Lower lobe of right lung (tissue), 2 donors: ENCODE measurements around the gene LRRC4C. TPM values are rescaled to one million over a fixed set of nuclear protein-coding genes. Genes with fewer than 3 reads are reported as not detected.

ENCODE experiments used
- ATAC-seq, 2 donors: fragments of 200-7000 bp; cut with Tn5 transposase; one replicate each; pipeline ENCODE4 v1.9.1; 2020 to 2022; ENCODE audit warnings: mild to moderate bottlenecking in 2 of 2, moderate library complexity in 2 of 2
- DNase-seq: peaks from one replicate; pipeline ENCODE4 v3.0.0-alpha.2; 2020
- H3K27ac ChIP-seq: fragments of 200-600 bp; one replicate; pipeline ENCODE4 v1.8.0; 2022
- H3K27me3 ChIP-seq: fragments of 200-600 bp; one replicate; pipeline ENCODE4 v1.8.0; 2022; ENCODE audit warnings: low read depth
- H3K36me3 ChIP-seq: fragments of 200-600 bp; one replicate; pipeline ENCODE4 v1.8.0; 2022; ENCODE audit warnings: mild to moderate bottlenecking
- H3K4me1 ChIP-seq: fragments of 200-600 bp; one replicate; pipeline ENCODE4 v1.8.0; 2022
- H3K4me3 ChIP-seq: fragments of 200-600 bp; one replicate; pipeline ENCODE4 v1.8.0; 2022; ENCODE audit warnings: mild to moderate bottlenecking
- H3K9me3 ChIP-seq: fragments of 200-600 bp; one replicate; pipeline ENCODE4 v1.8.0; 2022
- intact Hi-C: fragments of 100-400 bp; cut with DNase I; formaldehyde crosslinking; loops from one replicate; pipeline ENCODE4 v1.11.0; 2022
- total RNA-seq: library from RNA; stranded (reverse); fragmentation: NEBNext Ultra II Directional; extraction: Animal tissue kit (Norgen Biotek cat#: 25700); gene quantifications from one replicate; pipeline ENCODE4 v1.2.1, GENCODE V29; 2021
- TF ChIP-seq, protein P1 (sequence below): fragments of 200-600 bp; IDR thresholded peaks from one replicate; pipeline ENCODE4 v1.8.0; 2022; ENCODE audit warnings: antibody characterized with exemption, mild to moderate bottlenecking
- donor health status: DM: no; HTN: yes; CAD: no; lungs with severe emphysema.

Gene LRRC4C
- total RNA-seq, 1 donor from 2014 or later: 0.86 TPM

GRCh38 chr11:41414771-41415440, 44.5 kb downstream of the LRRC4C start:
- no peak overlapping the region for H3K27ac ChIP-seq
- H3K27me3 ChIP-seq: no peaks in the 10 kb centered on the region
- H3K9me3 ChIP-seq: no peaks in the 10 kb centered on the region
- no peaks in the 10 kb centered on the region for H3K4me1 ChIP-seq
- H3K4me3 ChIP-seq: no peak overlapping the region
- ATAC-seq (no peak), DNase-seq (no peak)
- TF ChIP-seq, protein P1, sequence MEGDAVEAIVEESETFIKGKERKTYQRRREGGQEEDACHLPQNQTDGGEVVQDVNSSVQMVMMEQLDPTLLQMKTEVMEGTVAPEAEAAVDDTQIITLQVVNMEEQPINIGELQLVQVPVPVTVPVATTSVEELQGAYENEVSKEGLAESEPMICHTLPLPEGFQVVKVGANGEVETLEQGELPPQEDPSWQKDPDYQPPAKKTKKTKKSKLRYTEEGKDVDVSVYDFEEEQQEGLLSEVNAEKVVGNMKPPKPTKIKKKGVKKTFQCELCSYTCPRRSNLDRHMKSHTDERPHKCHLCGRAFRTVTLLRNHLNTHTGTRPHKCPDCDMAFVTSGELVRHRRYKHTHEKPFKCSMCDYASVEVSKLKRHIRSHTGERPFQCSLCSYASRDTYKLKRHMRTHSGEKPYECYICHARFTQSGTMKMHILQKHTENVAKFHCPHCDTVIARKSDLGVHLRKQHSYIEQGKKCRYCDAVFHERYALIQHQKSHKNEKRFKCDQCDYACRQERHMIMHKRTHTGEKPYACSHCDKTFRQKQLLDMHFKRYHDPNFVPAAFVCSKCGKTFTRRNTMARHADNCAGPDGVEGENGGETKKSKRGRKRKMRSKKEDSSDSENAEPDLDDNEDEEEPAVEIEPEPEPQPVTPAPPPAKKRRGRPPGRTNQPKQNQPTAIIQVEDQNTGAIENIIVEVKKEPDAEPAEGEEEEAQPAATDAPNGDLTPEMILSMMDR: no peak
- intact Hi-C loops: no loop called here
- no peaks in the 10 kb centered on the region for H3K36me3 ChIP-seq

DNA sequence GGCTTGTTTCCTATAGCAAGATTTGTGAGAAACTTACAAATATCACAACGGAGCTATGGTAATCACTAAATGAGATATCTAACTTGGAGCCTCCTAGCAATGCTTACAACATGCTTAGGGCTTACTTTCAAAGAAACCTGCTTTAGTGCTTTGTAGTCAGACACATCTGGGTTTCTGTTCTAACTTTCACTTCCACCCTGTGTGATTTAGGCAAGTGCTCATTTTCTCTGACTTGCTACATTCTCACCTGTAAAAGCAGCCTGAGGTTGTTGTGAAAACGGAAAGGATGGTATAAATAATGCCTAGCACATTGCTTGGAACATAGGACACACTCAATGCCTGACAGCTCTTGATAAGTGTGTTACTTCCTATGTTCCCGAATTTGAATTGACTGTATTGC, 45.6 kb downstream of the LRRC4C start:
- ATAC-seq (no peak), DNase-seq (no peak)
- H3K27me3 ChIP-seq: no peaks in the 10 kb centered on the region
- TF ChIP-seq, protein P1: no peak
- intact Hi-C loops: no loop called here
- H3K4me3 ChIP-seq: no peak overlapping the region
- no peaks in the 10 kb centered on the region for H3K36me3 ChIP-seq
- no peaks in the 10 kb centered on the region for H3K4me1 ChIP-seq
- no peak overlapping the region for H3K27ac ChIP-seq
- no peaks in the 10 kb centered on the region for H3K9me3 ChIP-seq

DNA sequence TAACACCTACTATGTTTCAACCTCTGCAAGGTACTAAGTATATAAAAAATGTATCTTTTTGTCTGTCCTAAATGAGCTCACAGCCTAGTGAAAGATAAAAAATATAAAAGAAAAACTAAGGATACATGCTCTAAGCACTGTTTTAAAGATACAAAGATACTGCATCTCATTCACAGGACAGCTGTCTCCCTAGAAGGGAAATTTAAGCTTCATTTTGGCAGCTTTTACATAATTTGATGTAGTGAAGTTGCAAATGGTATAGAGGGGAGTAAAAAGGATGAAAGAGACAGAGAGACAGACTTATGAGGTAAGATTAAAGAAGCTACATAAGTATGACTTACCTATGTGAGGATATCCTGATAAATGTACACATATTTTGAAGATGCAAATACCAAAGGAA, 53.6 kb downstream of the LRRC4C start:
- no peak overlapping the region for H3K27ac ChIP-seq
- no peak for ATAC-seq
- no peak overlapping the region for H3K4me3 ChIP-seq
- TF ChIP-seq, protein P1: no peak
- H3K27me3 ChIP-seq: no peaks in the 10 kb centered on the region
- no peaks in the 10 kb centered on the region for H3K4me1 ChIP-seq
- no peaks in the 10 kb centered on the region for H3K36me3 ChIP-seq
- intact Hi-C loops: no loop called here
- DNase-seq: no peak
- no peaks in the 10 kb centered on the region for H3K9me3 ChIP-seq

- DNase-seq (no peak), ATAC-seq (no peak)
- intact Hi-C loops: no loop called here
- Histone ChIP-seq H3K4me1 (peaks cover 5% of the 10 kb centered on the region), H3K27me3 (no peaks in the 10 kb centered on the region), H3K9me3 (no peaks in the 10 kb centered on the region), H3K36me3 (no peaks in the 10 kb centered on the region), H3K4me3 (no peak overlapping the region), H3K27ac (no peak overlapping the region)
- TF ChIP-seq, protein P1: no peak
Measured at GRCh38 chr11:41404109-41404508, 55.3 kb downstream of the LRRC4C start.

DNA sequence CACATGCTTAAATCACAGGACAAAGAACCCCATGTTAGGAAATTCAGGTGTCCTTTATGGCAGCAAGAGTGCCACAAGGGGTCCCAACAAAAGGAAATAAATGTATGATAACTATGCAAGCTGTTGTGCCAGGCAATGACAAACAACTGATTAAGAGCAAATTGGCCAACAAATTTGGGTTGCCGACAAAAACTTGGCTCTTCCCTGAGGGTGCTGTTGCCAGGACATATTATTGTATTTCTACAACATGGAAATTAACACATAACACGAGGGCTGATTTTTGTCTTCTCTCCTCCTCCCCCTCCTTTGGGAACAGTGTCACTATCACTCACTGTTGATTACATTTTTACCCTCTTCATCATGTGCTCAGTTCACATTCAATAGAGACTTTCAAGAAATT, 56.0 kb downstream of the LRRC4C start:
- Histone ChIP-seq H3K27me3 (no peaks in the 10 kb centered on the region), H3K4me1 (peaks cover 5% of the 10 kb centered on the region), H3K4me3 (no peak overlapping the region), H3K27ac (no peak overlapping the region), H3K36me3 (no peaks in the 10 kb centered on the region), H3K9me3 (no peaks in the 10 kb centered on the region)
- ATAC-seq (no peak), DNase-seq (no peak)
- intact Hi-C loops: no loop called here
- TF ChIP-seq, protein P1: no peak
